Activated T-helper 1 cell treated with Interleukin-2 at 50 U/mL for 16 hours (primary cell): ENCODE measurements around the gene ITGB3.

Experiments used
- DNase-seq: peaks from one replicate; pipeline ENCODE4 v3.0.0-alpha.2; 2020; ENCODE audit warnings: low read depth

ITGB3 gene

GRCh38 chr17:47338026-47338425 is 84.4 kb downstream of the ITGB3 start:
- no peak for DNase-seq

DNA sequence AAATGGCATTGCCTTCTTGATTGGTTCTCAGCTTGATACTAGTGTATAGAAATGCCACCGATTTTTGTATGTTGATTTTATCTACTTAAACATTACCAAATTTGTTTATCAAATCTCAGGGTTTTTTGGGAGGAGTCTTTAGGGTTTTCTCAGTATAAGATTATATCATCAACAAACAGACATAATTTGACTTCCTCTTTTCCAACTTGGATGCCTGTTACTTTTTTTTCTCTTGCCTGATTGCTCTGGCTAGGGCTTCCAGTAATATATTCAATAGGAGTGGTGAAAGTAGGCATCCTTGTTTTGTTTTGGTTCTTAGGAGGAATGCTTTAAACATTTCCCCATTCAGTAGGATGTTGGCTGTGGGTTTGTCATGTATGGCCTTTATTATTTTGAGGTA is 99.2 kb downstream of the ITGB3 start:
- no peak for DNase-seq

DNA sequence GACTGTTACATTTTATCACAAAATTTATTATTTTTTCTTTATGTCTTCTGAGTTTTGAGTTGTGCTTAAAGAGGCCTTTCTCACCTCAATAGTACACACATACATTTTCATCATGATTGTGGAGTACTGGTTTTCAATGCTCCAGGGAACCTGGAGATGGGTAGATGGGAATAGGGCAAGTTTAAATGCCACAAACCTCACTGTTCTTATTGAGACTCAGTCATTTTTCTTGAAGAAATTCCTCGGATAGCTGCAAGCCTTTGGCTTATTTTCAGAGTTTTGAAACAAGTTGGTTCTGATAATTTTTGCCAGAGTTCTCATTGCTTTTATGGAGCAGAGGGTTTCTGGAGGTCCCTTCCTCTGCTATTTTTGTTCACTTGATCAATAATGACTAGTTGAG is 105.0 kb downstream of the ITGB3 start:
- no peak for DNase-seq
